Measurements from ENCODE around the gene ZBTB21.

DNA sequence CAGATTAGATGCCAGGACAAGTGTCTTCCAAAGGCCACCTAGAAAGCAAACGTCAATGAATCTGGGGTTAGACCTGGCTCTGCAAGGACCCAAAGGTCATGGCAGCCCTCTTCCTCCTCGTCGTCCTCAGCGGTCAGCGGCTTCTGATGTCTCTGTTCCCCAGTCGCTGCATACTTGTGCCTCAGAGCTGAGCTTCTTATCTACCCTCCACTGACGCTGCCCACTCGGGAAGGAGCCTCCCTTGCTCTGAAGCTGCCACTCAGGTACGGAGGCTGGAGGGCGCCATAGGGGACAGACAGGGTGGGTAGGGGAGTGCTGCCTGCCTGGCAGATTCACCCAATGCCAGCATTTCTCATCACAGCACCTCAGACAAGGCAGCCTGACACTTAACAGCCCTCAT is 49.6 kb upstream of the ZBTB21 start:
- TF ChIP-seq CTCF (conservative IDR thresholded peaks at IDR 0.05; ENCODE audit: low read depth, low read length) = no peak
- no peak for TF ChIP-seq POLR2A (IDR thresholded peaks at IDR 0.05; ENCODE audit: low read depth, low read length)
- TF ChIP-seq MXI1 (IDR thresholded peaks at IDR 0.05; ENCODE audit: borderline replicate concordance, low read depth, low read length) = no peak
- TF ChIP-seq FOS (IDR thresholded peaks at IDR 0.05; ENCODE audit: low read depth, low read length) = no peak
- no peak for TF ChIP-seq MAZ (IDR thresholded peaks at IDR 0.05; ENCODE audit: borderline replicate concordance, low read depth, low read length)
- no peak for TF ChIP-seq RFX5 (IDR thresholded peaks at IDR 0.05; ENCODE audit: low read depth, low read length)
- TF ChIP-seq, protein P1, sequence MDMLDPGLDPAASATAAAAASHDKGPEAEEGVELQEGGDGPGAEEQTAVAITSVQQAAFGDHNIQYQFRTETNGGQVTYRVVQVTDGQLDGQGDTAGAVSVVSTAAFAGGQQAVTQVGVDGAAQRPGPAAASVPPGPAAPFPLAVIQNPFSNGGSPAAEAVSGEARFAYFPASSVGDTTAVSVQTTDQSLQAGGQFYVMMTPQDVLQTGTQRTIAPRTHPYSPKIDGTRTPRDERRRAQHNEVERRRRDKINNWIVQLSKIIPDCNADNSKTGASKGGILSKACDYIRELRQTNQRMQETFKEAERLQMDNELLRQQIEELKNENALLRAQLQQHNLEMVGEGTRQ (IDR thresholded peaks at IDR 0.05; ENCODE audit: low read depth, low read length) = no peak
- TF ChIP-seq, protein P2, sequence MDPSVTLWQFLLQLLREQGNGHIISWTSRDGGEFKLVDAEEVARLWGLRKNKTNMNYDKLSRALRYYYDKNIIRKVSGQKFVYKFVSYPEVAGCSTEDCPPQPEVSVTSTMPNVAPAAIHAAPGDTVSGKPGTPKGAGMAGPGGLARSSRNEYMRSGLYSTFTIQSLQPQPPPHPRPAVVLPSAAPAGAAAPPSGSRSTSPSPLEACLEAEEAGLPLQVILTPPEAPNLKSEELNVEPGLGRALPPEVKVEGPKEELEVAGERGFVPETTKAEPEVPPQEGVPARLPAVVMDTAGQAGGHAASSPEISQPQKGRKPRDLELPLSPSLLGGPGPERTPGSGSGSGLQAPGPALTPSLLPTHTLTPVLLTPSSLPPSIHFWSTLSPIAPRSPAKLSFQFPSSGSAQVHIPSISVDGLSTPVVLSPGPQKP (IDR thresholded peaks at IDR 0.05; ENCODE audit: borderline replicate concordance, low read depth, low read length) = no peak
- TF ChIP-seq CEBPB (IDR thresholded peaks at IDR 0.05; ENCODE audit: low read depth, low read length) = no peak
